ENCODE measurements around the gene HOXD1. TPM values are rescaled to one million over a fixed set of nuclear protein-coding genes. Genes with fewer than 3 reads are reported as not detected.
A peak's percentile ranks its signal among the peaks of the same experiment; 100 is the strongest.

Gene HOXD1
- total RNA-seq (2012; rRNA removed), result not detected in 2 replicates
- polyA plus RNA-seq (2012; rRNA removed), result not detected in 2 replicates
- not detected in 2 replicates for polyA plus RNA-seq (2012; cell fraction: cytosol; rRNA removed)
- polyA plus RNA-seq (2012; cell fraction: nucleus; rRNA removed; ENCODE audit: low replicate concordance), result not detected in 2 replicates
- not detected for Bru-seq, nascent RNA
- not detected for BruChase-seq, experiment 1, labeled RNA remaining after a 6-hour chase
- not detected for BruChase-seq, experiment 2, labeled RNA remaining after a 2-hour chase
- long read RNA-seq, result 0 reads

DNA sequence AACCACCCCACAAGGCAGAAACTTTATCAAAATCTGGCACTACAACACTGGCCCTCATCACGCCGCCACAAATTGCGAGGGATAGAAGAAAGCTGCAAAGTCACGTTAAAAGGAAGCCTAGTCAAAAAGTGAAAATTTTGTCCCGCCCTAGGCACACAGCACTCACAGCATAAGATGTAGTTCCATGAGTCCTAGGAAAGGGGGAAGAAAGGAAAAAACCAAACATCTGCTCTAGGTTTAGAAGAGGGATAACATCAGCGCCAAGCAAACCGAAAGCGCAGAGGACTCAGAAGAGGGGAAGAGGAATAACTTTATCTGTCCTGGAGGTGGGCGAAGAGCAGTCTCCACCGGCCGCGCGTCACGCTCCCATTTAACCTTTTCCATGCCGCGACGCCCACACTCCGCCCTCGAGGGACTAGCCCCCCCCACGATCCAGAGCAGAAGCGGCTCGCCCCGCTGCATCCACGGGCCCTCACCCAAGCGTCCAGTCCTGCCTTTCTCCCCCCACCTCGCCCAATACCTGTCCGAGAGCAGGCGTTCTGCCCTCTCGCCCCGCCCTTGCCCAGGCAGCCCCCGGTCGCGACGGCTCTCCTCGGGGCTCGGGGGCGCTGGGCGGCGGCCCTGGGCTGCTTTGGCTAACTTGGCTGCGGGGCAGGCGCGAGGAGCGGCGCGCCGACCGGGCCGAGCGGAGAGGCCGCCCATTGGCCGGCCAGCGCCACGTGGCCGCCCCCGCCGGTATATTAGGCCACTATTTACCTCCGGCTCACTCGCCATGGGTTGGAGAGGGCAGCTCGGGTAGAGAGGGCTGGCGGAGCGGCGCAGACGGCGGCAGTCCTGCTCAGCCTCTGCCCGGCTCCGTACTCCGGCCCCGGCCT, at the start of gene HOXD1:
TSS of gene HOXD1 (plus strand) at position 770 of the 875 bp plus-strand sequence. CDS start 134 bp downstream, outside the sequence.
- H3K4ac ChIP-seq (ENCODE audit: low read depth, low read length), result no peak within 1 kb of the TSS
- H3K36me3 ChIP-seq (ENCODE audit: control insufficient read depth, insufficient read depth, low read length), result no peaks in the 10 kb centered on the region
- DNase-seq (no peak), ATAC-seq (ENCODE audit: low read depth) (peak; percentile 66)
- H3K9me3 ChIP-seq (ENCODE audit: control insufficient read depth, insufficient read depth, low read length), result peaks cover 11% of the 10 kb centered on the region
- POLR2A ChIA-PET (ENCODE audit: unreplicated experiment), result no interaction called here
- no peaks in the 10 kb centered on the region for H4K20me1 ChIP-seq (ENCODE audit: insufficient read depth, low read length)
- H2AK9ac ChIP-seq (replicated peaks; ENCODE audit: low read depth, low read length, poor library complexity), result no peak within 1 kb of the TSS
- H2BK15ac ChIP-seq (ENCODE audit: low read depth, low read length), result no peak within 1 kb of the TSS
- H3K27me3 ChIP-seq (ENCODE audit: control insufficient read depth, insufficient read depth, low read length), result peaks cover 54% of the 10 kb centered on the region
- H3K23ac ChIP-seq (ENCODE audit: low read depth, low read length), result no peak within 1 kb of the TSS
- H2AK5ac ChIP-seq (ENCODE audit: low read depth, low read length), result no peak within 1 kb of the TSS
- H3K4me3 ChIP-seq (ENCODE audit: insufficient read depth, low read depth, low read length), result peak within 1 kb of the TSS; percentile 50
- peak within 1 kb of the TSS; percentile 91 for H3K4me2 ChIP-seq (ENCODE audit: low read depth, low read length)
- H3K56ac ChIP-seq (ENCODE audit: extremely low read depth, insufficient read depth, low read length), result no peak within 1 kb of the TSS
- H3K14ac ChIP-seq (replicated peaks; ENCODE audit: low read depth, low read length), result no peak within 1 kb of the TSS
- H4K8ac ChIP-seq (ENCODE audit: low read depth in 2 of 2, low read length in 2 of 2), result no peak within 1 kb of the TSS
- dilution Hi-C loops (cut with HindIII; ENCODE audit: low sequenced_read_pairs, unreplicated experiment), result no loop called here
- no peaks in the 10 kb centered on the region for H3K79me1 ChIP-seq (ENCODE audit: low read depth in 1 of 2, low read length in 2 of 2)
- H2AFZ ChIP-seq (replicated peaks; ENCODE audit: low read length, poor library complexity), result peak within 1 kb of the TSS; percentile 69
- peaks cover 2% of the 10 kb centered on the region; the same call in 1 of the 2 replicates for H3K4me1 ChIP-seq (ENCODE audit: control insufficient read depth, insufficient read depth, low read length)
- no peak within 1 kb of the TSS for H2BK5ac ChIP-seq (ENCODE audit: low read depth, low read length, poor library complexity, severe bottlenecking)
- H3K9ac ChIP-seq (ENCODE audit: low read depth, low read length), result no peak within 1 kb of the TSS
- no peak for TF ChIP-seq RCOR1 (IDR thresholded peaks at IDR 0.05; ENCODE audit: insufficient replicate concordance, low read length)
- no peak for TF ChIP-seq POLR2A (IDR thresholded peaks at IDR 0.05; ENCODE audit: low read depth, low read length)
- TF ChIP-seq, protein P1, sequence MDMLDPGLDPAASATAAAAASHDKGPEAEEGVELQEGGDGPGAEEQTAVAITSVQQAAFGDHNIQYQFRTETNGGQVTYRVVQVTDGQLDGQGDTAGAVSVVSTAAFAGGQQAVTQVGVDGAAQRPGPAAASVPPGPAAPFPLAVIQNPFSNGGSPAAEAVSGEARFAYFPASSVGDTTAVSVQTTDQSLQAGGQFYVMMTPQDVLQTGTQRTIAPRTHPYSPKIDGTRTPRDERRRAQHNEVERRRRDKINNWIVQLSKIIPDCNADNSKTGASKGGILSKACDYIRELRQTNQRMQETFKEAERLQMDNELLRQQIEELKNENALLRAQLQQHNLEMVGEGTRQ (IDR thresholded peaks at IDR 0.05; ENCODE audit: low read depth, low read length), result peak; percentile 84
- CTCF ChIA-PET, result interaction anchor here (1.0 kb wide), 1 partner anchor 12 kb away, joined by 3 read pairs; no protein-coding TSS in a partner anchor
- WGBS, 2 experiments (ENCODE audit: extremely low coverage in 2 of 2, insufficient read length in 1 of 2), result 0% methylated on average over 1 of the region's 68 CpGs; no CpG with 5 or more reads in 1 of the 2 experiments
- H4K91ac ChIP-seq (ENCODE audit: insufficient read depth, low read depth, low read length), result no peak within 1 kb of the TSS
- H2BK20ac ChIP-seq (ENCODE audit: low read depth, low read length), result no peak within 1 kb of the TSS
- no peak within 1 kb of the TSS for H2BK120ac ChIP-seq (ENCODE audit: low read depth, low read length)
- H3K9me1 ChIP-seq (ENCODE audit: insufficient read depth, low read length), result no peaks in the 10 kb centered on the region
- H3K27ac ChIP-seq (ENCODE audit: insufficient read depth, low read length), result no peak within 1 kb of the TSS
- in situ Hi-C loops (cut with MboI; ENCODE audit: low sequenced_read_pairs), result no loop called here
- BruUV-seq (replicated peaks), result no TSS peak
- no peak within 1 kb of the TSS for H3K18ac ChIP-seq (ENCODE audit: low read depth, low read length)
- intact Hi-C loops (cut with micrococcal nuclease), result no loop called here
- no peak within 1 kb of the TSS for H4K5ac ChIP-seq (ENCODE audit: low read depth, low read length)

Data from IMR-90 (cell line).